Breast epithelium (tissue), 3 donors: ENCODE measurements around the gene NCOA4.

Experiments used
- POLR2A ChIP-seq: fragments of 450-650 bp; IDR thresholded peaks from one replicate; pipeline ENCODE4 v1.6.1; 2016; ENCODE audit warnings: antibody characterized with exemption, mild to moderate bottlenecking, moderate library complexity
- POLR2AphosphoS5 ChIP-seq, 3 donors: sonication (generic); formaldehyde crosslinking; IDR thresholded peaks; one replicate each; pipeline ENCODE4 v1.6.1; 2017; ENCODE audit warnings: antibody characterized with exemption in 3 of 3
- TF ChIP-seq, protein P1 (sequence below), 3 donors: fragments of 450-650 bp; IDR thresholded peaks; one replicate each; pipeline ENCODE4 v1.5.1; 2016 to 2017; ENCODE audit warnings: antibody characterized with exemption in 3 of 3, mild to moderate bottlenecking in 3 of 3, moderate library complexity in 3 of 3

- TF ChIP-seq POLR2A (no peak), POLR2AphosphoS5 (IDR thresholded peaks at IDR 0.05) (no peak)
- TF ChIP-seq, protein P1, sequence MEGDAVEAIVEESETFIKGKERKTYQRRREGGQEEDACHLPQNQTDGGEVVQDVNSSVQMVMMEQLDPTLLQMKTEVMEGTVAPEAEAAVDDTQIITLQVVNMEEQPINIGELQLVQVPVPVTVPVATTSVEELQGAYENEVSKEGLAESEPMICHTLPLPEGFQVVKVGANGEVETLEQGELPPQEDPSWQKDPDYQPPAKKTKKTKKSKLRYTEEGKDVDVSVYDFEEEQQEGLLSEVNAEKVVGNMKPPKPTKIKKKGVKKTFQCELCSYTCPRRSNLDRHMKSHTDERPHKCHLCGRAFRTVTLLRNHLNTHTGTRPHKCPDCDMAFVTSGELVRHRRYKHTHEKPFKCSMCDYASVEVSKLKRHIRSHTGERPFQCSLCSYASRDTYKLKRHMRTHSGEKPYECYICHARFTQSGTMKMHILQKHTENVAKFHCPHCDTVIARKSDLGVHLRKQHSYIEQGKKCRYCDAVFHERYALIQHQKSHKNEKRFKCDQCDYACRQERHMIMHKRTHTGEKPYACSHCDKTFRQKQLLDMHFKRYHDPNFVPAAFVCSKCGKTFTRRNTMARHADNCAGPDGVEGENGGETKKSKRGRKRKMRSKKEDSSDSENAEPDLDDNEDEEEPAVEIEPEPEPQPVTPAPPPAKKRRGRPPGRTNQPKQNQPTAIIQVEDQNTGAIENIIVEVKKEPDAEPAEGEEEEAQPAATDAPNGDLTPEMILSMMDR (IDR thresholded peaks at IDR 0.05) = no peak
Measured at GRCh38 chr10:46025406-46025805, 5.0 kb downstream of the NCOA4 start.
